Measurements from ENCODE around the gene ACAA1. TPM values are rescaled to one million over a fixed set of nuclear protein-coding genes. Genes with fewer than 3 reads are reported as not detected.

The ACAA1 gene
- total and polyA plus RNA-seq, 2 experiments from 2014 or later, result 21.4 to 26.6 TPM

DNA sequence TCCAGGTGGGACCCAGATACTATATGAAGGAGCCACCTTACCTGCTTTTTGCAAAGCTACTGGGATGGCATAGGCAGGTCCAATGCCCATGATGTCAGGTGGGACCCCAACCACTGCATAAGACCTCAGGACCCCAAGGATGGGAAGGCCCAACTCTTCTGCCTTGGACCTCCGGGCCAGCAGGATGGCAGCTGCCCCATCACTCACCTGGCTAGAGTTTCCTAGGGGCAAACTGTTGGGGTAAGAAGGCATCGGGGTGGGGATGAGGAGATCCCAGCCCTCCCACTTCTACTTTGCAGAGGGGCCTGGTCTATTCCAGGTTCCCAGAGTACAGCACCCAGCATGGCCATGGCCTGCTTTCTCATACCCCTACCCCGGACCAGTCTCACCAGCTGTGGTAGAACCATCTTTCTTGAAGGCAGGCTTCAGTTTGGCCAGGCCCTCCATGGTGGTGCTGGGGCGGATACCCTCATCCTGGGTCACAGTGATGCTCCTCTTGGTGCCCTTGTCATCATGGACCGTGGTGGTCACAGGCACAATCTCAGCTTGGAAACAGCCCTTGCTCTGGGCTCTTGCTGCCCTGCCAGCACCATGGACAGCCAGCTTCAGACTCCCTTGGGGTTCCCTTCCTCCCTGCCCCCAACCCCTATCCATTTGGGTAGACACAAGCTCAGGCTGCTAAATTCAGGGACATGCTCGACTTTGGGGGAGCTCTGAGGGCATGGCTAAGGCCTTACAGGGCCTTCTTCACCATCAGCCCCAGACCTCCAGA, 10.6 kb downstream of the ACAA1 start:
- no peak overlapping the region for H2AFZ ChIP-seq
- H3K36me3 ChIP-seq (ENCODE audit: insufficient read depth), result peaks cover 28% of the 10 kb centered on the region
- no peaks in the 10 kb centered on the region for H3K27me3 ChIP-seq (ENCODE audit: insufficient read depth)
- no peaks in the 10 kb centered on the region for H3K79me2 ChIP-seq (replicated peaks; ENCODE audit: insufficient read depth)
- Mint-ChIP-seq H3K9me3 (no peaks in the 10 kb centered on the region), H3K4me1 (no peaks in the 10 kb centered on the region), H3K27me3 (ENCODE audit: insufficient read depth, low read depth, poor library complexity) (peaks cover 6% of the 10 kb centered on the region), H3K4me3 (no peak overlapping the region), H3K27ac (no peak overlapping the region), H3K36me3 (ENCODE audit: low read depth) (peaks cover 73% of the 10 kb centered on the region)
- no peak overlapping the region for H3K4me3 ChIP-seq
- H4K20me1 ChIP-seq (replicated peaks; ENCODE audit: insufficient read depth), result peaks cover 13% of the 10 kb centered on the region; the same call in 1 of the 2 replicates
- no peak for TF ChIP-seq ZNF114 (CRISPR knock-in tag; IDR thresholded peaks at IDR 0.05)
- peak; percentile 46 for TF ChIP-seq REST (IDR thresholded peaks at IDR 0.05; ENCODE audit: unreplicated experiment)
- TF ChIP-seq EZH2 (IDR thresholded peaks at IDR 0.05; ENCODE audit: low read depth, unreplicated experiment), result no peak
- no peak for TF ChIP-seq JUNB (IDR thresholded peaks at IDR 0.05; ENCODE audit: unreplicated experiment)
- DNase-seq (ENCODE audit: low spot score), result no peak
- no peak overlapping the region for H3K27ac ChIP-seq (ENCODE audit: low read depth)
- no peaks in the 10 kb centered on the region for H3F3A ChIP-seq (replicated peaks; ENCODE audit: low read depth)
- no peak overlapping the region for H3K4me2 ChIP-seq
- no peaks in the 10 kb centered on the region for H3K9me2 ChIP-seq (ENCODE audit: insufficient read depth)
- ATAC-seq, result no peak
- no peaks in the 10 kb centered on the region for H3K4me1 ChIP-seq (ENCODE audit: insufficient read depth)

DNA sequence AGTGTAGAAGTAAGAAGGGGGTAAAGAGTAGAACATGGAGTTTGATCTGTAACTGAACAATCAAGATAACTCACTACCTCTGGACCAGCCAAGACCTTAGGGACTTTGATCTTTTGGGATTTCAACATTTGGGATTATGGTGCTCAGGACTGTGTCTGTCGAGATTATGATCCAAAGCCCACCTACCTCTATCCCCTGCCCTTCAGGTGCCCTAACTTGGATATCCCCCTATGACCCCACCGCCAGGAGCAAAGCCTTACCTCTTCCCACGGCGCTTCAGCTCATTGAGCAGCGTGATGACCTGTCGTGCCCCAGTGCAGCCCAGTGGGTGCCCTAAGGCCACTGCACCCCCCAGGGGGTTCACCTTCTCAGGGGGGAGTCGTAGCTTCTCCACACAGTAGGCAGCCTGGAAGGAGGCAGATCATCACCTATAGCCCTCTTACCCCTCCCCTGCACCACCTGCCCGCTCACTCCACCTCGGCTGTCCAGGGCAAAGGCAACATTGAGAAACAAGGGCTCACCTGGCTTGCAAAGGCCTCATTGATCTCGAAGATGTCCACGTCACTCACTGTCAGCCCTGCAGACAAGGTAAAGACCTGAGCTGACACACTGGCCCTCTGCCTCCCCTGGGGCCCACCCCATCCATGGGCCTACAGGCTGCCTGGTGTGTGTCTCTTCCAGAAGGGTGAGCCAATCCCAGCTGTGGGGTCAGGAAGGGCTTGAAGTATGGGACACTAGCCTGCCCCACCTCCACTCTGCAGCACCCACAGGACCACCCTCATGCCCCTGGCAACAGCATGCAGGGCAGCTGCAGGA, 11.4 kb downstream of the ACAA1 start:
- Histone ChIP-seq H3K36me3 (ENCODE audit: insufficient read depth) (peaks cover 27% of the 10 kb centered on the region), H3K79me2 (replicated peaks; ENCODE audit: insufficient read depth) (no peaks in the 10 kb centered on the region), H4K20me1 (replicated peaks; ENCODE audit: insufficient read depth) (peaks cover 6% of the 10 kb centered on the region; the same call in 1 of the 2 replicates), H3K4me2 (no peak overlapping the region), H2AFZ (no peak overlapping the region), H3K27me3 (ENCODE audit: insufficient read depth) (no peaks in the 10 kb centered on the region), H3K4me3 (no peak overlapping the region), H3K4me1 (ENCODE audit: insufficient read depth) (no peaks in the 10 kb centered on the region), H3F3A (replicated peaks; ENCODE audit: low read depth) (no peaks in the 10 kb centered on the region), H3K9me2 (ENCODE audit: insufficient read depth) (no peaks in the 10 kb centered on the region), H3K27ac (ENCODE audit: low read depth) (no peak overlapping the region)
- H3K9me3 Mint-ChIP-seq, result no peaks in the 10 kb centered on the region
- H3K4me3 Mint-ChIP-seq, result no peak overlapping the region
- peaks cover 73% of the 10 kb centered on the region for H3K36me3 Mint-ChIP-seq (ENCODE audit: low read depth)
- ATAC-seq (no peak), DNase-seq (ENCODE audit: low spot score) (no peak)
- peaks cover 6% of the 10 kb centered on the region for H3K27me3 Mint-ChIP-seq (ENCODE audit: insufficient read depth, low read depth, poor library complexity)
- no peaks in the 10 kb centered on the region for H3K4me1 Mint-ChIP-seq
- no peak overlapping the region for H3K27ac Mint-ChIP-seq
- TF ChIP-seq CREB1 (CRISPR knock-in tag; IDR thresholded peaks at IDR 0.05; ENCODE audit: low read depth) (no peak), POLR2AphosphoS5 (IDR thresholded peaks at IDR 0.05; ENCODE audit: low read depth) (no peak), JUNB (IDR thresholded peaks at IDR 0.05; ENCODE audit: unreplicated experiment) (no peak), EZH2phosphoT487 (IDR thresholded peaks at IDR 0.05; ENCODE audit: unreplicated experiment) (no peak), STAT1 (IDR thresholded peaks at IDR 0.05; ENCODE audit: unreplicated experiment) (no peak), EZH2 (IDR thresholded peaks at IDR 0.05; ENCODE audit: low read depth, unreplicated experiment) (no peak), REST (IDR thresholded peaks at IDR 0.05; ENCODE audit: unreplicated experiment) (no peak), NANOG (IDR thresholded peaks at IDR 0.05; ENCODE audit: borderline replicate concordance) (no peak), ZNF331 (CRISPR knock-in tag; IDR thresholded peaks at IDR 0.05; ENCODE audit: low read depth) (no peak), ZNF114 (CRISPR knock-in tag; IDR thresholded peaks at IDR 0.05) (no peak)
- TF ChIP-seq, protein P1, sequence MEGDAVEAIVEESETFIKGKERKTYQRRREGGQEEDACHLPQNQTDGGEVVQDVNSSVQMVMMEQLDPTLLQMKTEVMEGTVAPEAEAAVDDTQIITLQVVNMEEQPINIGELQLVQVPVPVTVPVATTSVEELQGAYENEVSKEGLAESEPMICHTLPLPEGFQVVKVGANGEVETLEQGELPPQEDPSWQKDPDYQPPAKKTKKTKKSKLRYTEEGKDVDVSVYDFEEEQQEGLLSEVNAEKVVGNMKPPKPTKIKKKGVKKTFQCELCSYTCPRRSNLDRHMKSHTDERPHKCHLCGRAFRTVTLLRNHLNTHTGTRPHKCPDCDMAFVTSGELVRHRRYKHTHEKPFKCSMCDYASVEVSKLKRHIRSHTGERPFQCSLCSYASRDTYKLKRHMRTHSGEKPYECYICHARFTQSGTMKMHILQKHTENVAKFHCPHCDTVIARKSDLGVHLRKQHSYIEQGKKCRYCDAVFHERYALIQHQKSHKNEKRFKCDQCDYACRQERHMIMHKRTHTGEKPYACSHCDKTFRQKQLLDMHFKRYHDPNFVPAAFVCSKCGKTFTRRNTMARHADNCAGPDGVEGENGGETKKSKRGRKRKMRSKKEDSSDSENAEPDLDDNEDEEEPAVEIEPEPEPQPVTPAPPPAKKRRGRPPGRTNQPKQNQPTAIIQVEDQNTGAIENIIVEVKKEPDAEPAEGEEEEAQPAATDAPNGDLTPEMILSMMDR (conservative IDR thresholded peaks at IDR 0.05; ENCODE audit: low read depth in 2 of 2), result no peak
- TF ChIP-seq, protein P2, sequence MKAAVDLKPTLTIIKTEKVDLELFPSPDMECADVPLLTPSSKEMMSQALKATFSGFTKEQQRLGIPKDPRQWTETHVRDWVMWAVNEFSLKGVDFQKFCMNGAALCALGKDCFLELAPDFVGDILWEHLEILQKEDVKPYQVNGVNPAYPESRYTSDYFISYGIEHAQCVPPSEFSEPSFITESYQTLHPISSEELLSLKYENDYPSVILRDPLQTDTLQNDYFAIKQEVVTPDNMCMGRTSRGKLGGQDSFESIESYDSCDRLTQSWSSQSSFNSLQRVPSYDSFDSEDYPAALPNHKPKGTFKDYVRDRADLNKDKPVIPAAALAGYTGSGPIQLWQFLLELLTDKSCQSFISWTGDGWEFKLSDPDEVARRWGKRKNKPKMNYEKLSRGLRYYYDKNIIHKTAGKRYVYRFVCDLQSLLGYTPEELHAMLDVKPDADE (IDR thresholded peaks at IDR 0.05), result no peak

All from GM23338 (cell line).